MCF 10A (cell line): ENCODE results near the gene SERTAD1. TPM values are rescaled to one million over a fixed set of nuclear protein-coding genes. Genes with fewer than 3 reads are reported as not detected.
A peak's percentile ranks its signal among the peaks of the same experiment; 100 is the strongest.

Experiments used
- Bru-seq: library from RNA; stranded (reverse); fragments of 400-500 nt; gene quantifications from one replicate; lab custom pipeline; 2021; lab: Mats Ljungman, UMichigan
- BruChase-seq, 2 experiments: library from RNA; stranded (reverse); fragments of 400-500 nt; gene quantifications; one replicate each; lab custom pipeline; 2021; lab: Mats Ljungman, UMichigan
- BruUV-seq: library from RNA; stranded (reverse); fragments of 400-500 nt; replicated peaks from 2 replicates; lab custom pipeline; 2021; lab: Mats Ljungman, UMichigan
- CTCF ChIA-PET: fragments of 300-600 bp; sonication (Branson Sonifier 250); formaldehyde crosslinking; extraction: SDS; loops from one replicate; lab custom pipeline; 2021; ENCODE audit warnings: antibody characterized with exemption, inconsistent platforms; lab: Yijun Ruan, JAX
- POLR2A ChIA-PET: fragments of 300-600, 350-650 bp; sonication (Branson Sonifier 250); formaldehyde crosslinking; extraction: SDS; loops from one replicate; lab custom pipeline; 2020; ENCODE audit warnings: antibody characterized with exemption, inconsistent platforms; lab: Yijun Ruan, JAX
- DNase-seq: peaks from one replicate; pipeline ENCODE4 v3.0.0-alpha.2; 2018; ENCODE audit not compliant: unreplicated experiment
- H3K27ac Mint-ChIP-seq: one replicate; pipeline ENCODE4 v1.8.0; 2022; ENCODE audit warnings: mild to moderate bottlenecking, low read depth, mixed read lengths; ENCODE audit not compliant: unreplicated experiment
- H3K27me3 Mint-ChIP-seq: one replicate; pipeline ENCODE4 v1.8.0; 2022; ENCODE audit warnings: mixed read lengths; ENCODE audit not compliant: insufficient read depth, unreplicated experiment
- H3K36me3 Mint-ChIP-seq: one replicate; pipeline ENCODE4 v1.8.0; 2022; ENCODE audit warnings: mild to moderate bottlenecking, moderate library complexity, mixed read lengths; ENCODE audit not compliant: insufficient read depth, unreplicated experiment
- H3K4me1 Mint-ChIP-seq: one replicate; pipeline ENCODE4 v1.8.0; 2022; ENCODE audit warnings: mixed read lengths; ENCODE audit not compliant: insufficient read depth, unreplicated experiment
- H3K4me3 Mint-ChIP-seq: one replicate; pipeline ENCODE4 v1.8.0; 2022; ENCODE audit warnings: mild to moderate bottlenecking, moderate library complexity, mixed read lengths; ENCODE audit not compliant: unreplicated experiment
- H3K9me3 Mint-ChIP-seq: one replicate; pipeline ENCODE4 v1.8.0; 2022; ENCODE audit warnings: mixed read lengths; ENCODE audit not compliant: unreplicated experiment
- CTCF ChIP-seq: fragments of 200-600 bp; IDR thresholded peaks from one replicate; pipeline ENCODE4 v1.8.0; 2022; ENCODE audit warnings: antibody characterized with exemption, mild to moderate bottlenecking; ENCODE audit not compliant: unreplicated experiment
- intact Hi-C: fragments of 100-400 bp; cut with micrococcal nuclease; formaldehyde crosslinking; loops from 2 replicates; pipeline ENCODE4 v1.14.1; 2022
- long read RNA-seq: library from polyadenylated mRNA; stranded (forward); transcript quantifications from one replicate; pipeline ENCODE4 v2.0.0, GENCODE V29; 2022
- total RNA-seq: library from RNA; stranded (reverse); gene quantifications from 2 replicates; pipeline ENCODE4 v1.2.3, GENCODE V29; 2022

SERTAD1 gene, protein sequence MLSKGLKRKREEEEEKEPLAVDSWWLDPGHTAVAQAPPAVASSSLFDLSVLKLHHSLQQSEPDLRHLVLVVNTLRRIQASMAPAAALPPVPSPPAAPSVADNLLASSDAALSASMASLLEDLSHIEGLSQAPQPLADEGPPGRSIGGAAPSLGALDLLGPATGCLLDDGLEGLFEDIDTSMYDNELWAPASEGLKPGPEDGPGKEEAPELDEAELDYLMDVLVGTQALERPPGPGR
- 16.2 and 17.9 TPM in 2 replicates for total RNA-seq
- percentile 67 among the genes with signal in this experiment for Bru-seq, nascent RNA
- BruChase-seq, experiment 1, labeled RNA remaining after a 6-hour chase = percentile 42 among the genes with signal in this experiment
- BruChase-seq, experiment 2, labeled RNA remaining after a 2-hour chase = percentile 65 among the genes with signal in this experiment
- long read RNA-seq, transcript SERTAD1-201 (2 exons, 2,114 nt) = major isoform, 66 of 69 reads
- long read RNA-seq, partial matches to known transcripts = 0 of 69 reads
- long read RNA-seq, other reads (novel, unspliced or antisense) = 3 of 69 reads

- Mint-ChIP-seq H3K4me3 (peak within 1 kb of the TSS; percentile 95), H3K27ac (peak within 1 kb of the TSS; percentile 97), H3K27me3 (no peaks in the 10 kb centered on the region), H3K9me3 (no peaks in the 10 kb centered on the region), H3K36me3 (peaks cover 22% of the 10 kb centered on the region), H3K4me1 (no peaks in the 10 kb centered on the region)
- DNase-seq = peak; percentile 99
- ChIA-PET CTCF (interaction anchor here (0.5 to 1.4 kb wide), 11 partner anchors 9 to 376 kb away, joined by 3 to 10 read pairs (median 4); no protein-coding TSS in a partner anchor), POLR2A (interaction anchor here (0.6 to 5.5 kb wide), 29 partner anchors 8 to 938 kb away, joined by 3 to 125 read pairs (median 6); partner anchors contain the start of genes B9D2, BLVRB, C19orf47 and EGLN2)
- TF ChIP-seq CTCF = peak; percentile 86
- intact Hi-C loops = no loop called here
- BruUV-seq = TSS peak; percentile 61
Observed at GRCh38 chr19:40425450-40426287, at the start of gene SERTAD1. SERTAD1 (minus strand) TSS chr19:40425992; CDS start chr19:40423546, 2,446 bp downstream.

- Mint-ChIP-seq H3K4me1 (no peaks in the 10 kb centered on the region), H3K9me3 (no peaks in the 10 kb centered on the region), H3K36me3 (peaks cover 6% of the 10 kb centered on the region), H3K27me3 (no peaks in the 10 kb centered on the region), H3K27ac (no peak overlapping the region), H3K4me3 (no peak overlapping the region)
- no peak for TF ChIP-seq CTCF
- ChIA-PET POLR2A (interaction anchor here (0.6 to 1.2 kb wide), 4 partner anchors 9 to 363 kb away, joined by 3 to 4 read pairs (median 3); partner anchors contain the start of gene BLVRB), CTCF (interaction anchor here (0.6 to 0.7 kb wide), 3 partner anchors 96 to 704 kb away, joined by 3 read pairs; no protein-coding TSS in a partner anchor)
- DNase-seq = no peak
- intact Hi-C loops = no loop called here
- no TSS peak for BruUV-seq
Observed at GRCh38 chr19:40474737-40475136, 48.9 kb upstream of the SERTAD1 start.

- no peaks in the 10 kb centered on the region for H3K4me1 Mint-ChIP-seq
- intact Hi-C loops = no loop called here
- CTCF ChIA-PET = no interaction called here
- H3K36me3 Mint-ChIP-seq = peaks cover 6% of the 10 kb centered on the region
- TF ChIP-seq CTCF = no peak
- H3K4me3 Mint-ChIP-seq = no peak overlapping the region
- no peak overlapping the region for H3K27ac Mint-ChIP-seq
- no peaks in the 10 kb centered on the region for H3K27me3 Mint-ChIP-seq
- DNase-seq = no peak
- POLR2A ChIA-PET = no interaction called here
- no peaks in the 10 kb centered on the region for H3K9me3 Mint-ChIP-seq
- no TSS peak for BruUV-seq
Observed at GRCh38 chr19:40472516-40472915, 46.7 kb upstream of the SERTAD1 start.
